BE2C (cell line): Measurements from ENCODE around the gene SCAMP2.
A peak's percentile ranks its signal among the peaks of the same experiment; 100 is the strongest.

Experiments
- DNase-seq: peaks from one replicate; pipeline ENCODE4 v3.0.0-alpha.2; 2020
- H3K27me3 ChIP-seq: fragments of 250-450 bp; sonication (Bioruptor Pico); 2 replicates; pipeline ENCODE4 v1.5.1; 2020; ENCODE audit warnings: mild to moderate bottlenecking
- H3K36me3 ChIP-seq: fragments of 250-450 bp; sonication (Bioruptor Pico); 2 replicates; pipeline ENCODE4 v1.5.1; 2020; ENCODE audit warnings: mild to moderate bottlenecking
- H3K4me1 ChIP-seq: fragments of 250-450 bp; sonication (Bioruptor Pico); 2 replicates; pipeline ENCODE4 v1.5.1; 2020
- H3K4me3 ChIP-seq: 2 replicates; pipeline ENCODE4 v1.5.1; 2011; ENCODE audit warnings: low read depth, low read length
- H3K9me3 ChIP-seq: fragments of 250-450 bp; sonication (Bioruptor Pico); 2 replicates; pipeline ENCODE4 v1.5.1; 2020
- CTCF ChIP-seq: IDR thresholded peaks from 2 replicates; pipeline ENCODE4 v1.5.1; 2012; ENCODE audit warnings: mild to moderate bottlenecking, low read depth, low read length

SCAMP2 gene

GRCh38 chr15:74845208-74845568 lies 28.0 kb downstream of the SCAMP2 start:
- Histone ChIP-seq H3K27me3 (no peaks in the 10 kb centered on the region), H3K4me3 (no peak overlapping the region), H3K4me1 (peaks cover 11% of the 10 kb centered on the region), H3K36me3 (peaks cover 15% of the 10 kb centered on the region), H3K9me3 (no peaks in the 10 kb centered on the region)
- TF ChIP-seq CTCF: no peak
- no peak for DNase-seq

- H3K4me1 ChIP-seq: peaks cover 11% of the 10 kb centered on the region
- H3K27me3 ChIP-seq: no peaks in the 10 kb centered on the region
- H3K4me3 ChIP-seq: no peak overlapping the region
- no peaks in the 10 kb centered on the region for H3K9me3 ChIP-seq
- no peak for DNase-seq
- no peak for TF ChIP-seq CTCF
- H3K36me3 ChIP-seq: peaks cover 12% of the 10 kb centered on the region
These were observed 28.6 kb downstream of the SCAMP2 start for GRCh38 chr15:74844319-74845207.

GRCh38 chr15:74843891-74844299 lies 29.3 kb downstream of the SCAMP2 start:
- Histone ChIP-seq H3K9me3 (no peaks in the 10 kb centered on the region), H3K4me3 (peak overlapping the region; percentile 61), H3K36me3 (peaks cover 7% of the 10 kb centered on the region), H3K27me3 (no peaks in the 10 kb centered on the region), H3K4me1 (peaks cover 11% of the 10 kb centered on the region)
- DNase-seq: no peak
- TF ChIP-seq CTCF: no peak

DNA sequence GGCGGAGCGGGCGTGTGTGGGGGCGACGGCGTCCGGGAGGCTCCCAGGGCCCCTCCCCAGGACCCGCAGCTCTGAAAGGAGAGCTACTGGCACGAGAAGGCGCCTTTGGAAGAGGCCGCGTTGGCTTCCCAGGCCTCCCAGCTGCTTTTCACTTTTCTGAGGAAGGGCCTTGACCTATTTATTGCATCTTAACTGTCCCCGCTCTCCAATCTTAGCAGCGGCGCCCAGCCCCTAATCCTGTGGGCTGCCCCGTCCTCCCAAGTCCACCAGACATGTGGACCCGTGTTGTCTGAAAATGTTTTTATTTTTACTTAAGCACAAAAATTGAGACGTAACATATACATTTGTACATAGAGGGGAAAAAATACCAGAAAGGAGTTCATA lies 29.7 kb downstream of the SCAMP2 start:
- H3K36me3 ChIP-seq: peaks cover 3% of the 10 kb centered on the region
- H3K9me3 ChIP-seq: no peaks in the 10 kb centered on the region
- peak overlapping the region; percentile 61 for H3K4me3 ChIP-seq
- H3K27me3 ChIP-seq: no peaks in the 10 kb centered on the region
- no peak; the same call in none of the 2 replicates for TF ChIP-seq CTCF
- DNase-seq: no peak
- H3K4me1 ChIP-seq: peaks cover 11% of the 10 kb centered on the region

- DNase-seq: peak; percentile 97
- Histone ChIP-seq H3K4me3 (peak within 1 kb of the TSS; percentile 74), H3K27me3 (no peaks in the 10 kb centered on the region), H3K9me3 (no peaks in the 10 kb centered on the region), H3K4me1 (peaks cover 11% of the 10 kb centered on the region), H3K36me3 (no peaks in the 10 kb centered on the region; the same call in none of the 2 replicates)
- no peak; the same call in none of the 2 replicates for TF ChIP-seq CTCF
These were observed 30.4 kb downstream of the SCAMP2 start, which contains the start of gene ULK3 for GRCh38 chr15:74842581-74843444. Gene ULK3, minus strand, starts transcription at chr15:74843156. Its CDS starts 51 bp downstream, at chr15:74843105.
